Measurements from ENCODE around the gene PDE6H. TPM values are rescaled to one million over a fixed set of nuclear protein-coding genes. Genes with fewer than 3 reads are reported as not detected.

The PDE6H gene
- total RNA-seq, 1 experiment from 2014 or later, result not detected

GRCh38 chr12:14948672-14949071 lies 24.2 kb upstream of the PDE6H start:
- no peak for DNase-seq
- no peak for TF ChIP-seq EZH2 (IDR thresholded peaks at IDR 0.05; ENCODE audit: low read depth)
- TF ChIP-seq, protein P1, sequence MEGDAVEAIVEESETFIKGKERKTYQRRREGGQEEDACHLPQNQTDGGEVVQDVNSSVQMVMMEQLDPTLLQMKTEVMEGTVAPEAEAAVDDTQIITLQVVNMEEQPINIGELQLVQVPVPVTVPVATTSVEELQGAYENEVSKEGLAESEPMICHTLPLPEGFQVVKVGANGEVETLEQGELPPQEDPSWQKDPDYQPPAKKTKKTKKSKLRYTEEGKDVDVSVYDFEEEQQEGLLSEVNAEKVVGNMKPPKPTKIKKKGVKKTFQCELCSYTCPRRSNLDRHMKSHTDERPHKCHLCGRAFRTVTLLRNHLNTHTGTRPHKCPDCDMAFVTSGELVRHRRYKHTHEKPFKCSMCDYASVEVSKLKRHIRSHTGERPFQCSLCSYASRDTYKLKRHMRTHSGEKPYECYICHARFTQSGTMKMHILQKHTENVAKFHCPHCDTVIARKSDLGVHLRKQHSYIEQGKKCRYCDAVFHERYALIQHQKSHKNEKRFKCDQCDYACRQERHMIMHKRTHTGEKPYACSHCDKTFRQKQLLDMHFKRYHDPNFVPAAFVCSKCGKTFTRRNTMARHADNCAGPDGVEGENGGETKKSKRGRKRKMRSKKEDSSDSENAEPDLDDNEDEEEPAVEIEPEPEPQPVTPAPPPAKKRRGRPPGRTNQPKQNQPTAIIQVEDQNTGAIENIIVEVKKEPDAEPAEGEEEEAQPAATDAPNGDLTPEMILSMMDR (conservative IDR thresholded peaks at IDR 0.05), result no peak
- Histone ChIP-seq H3K27ac (no peak overlapping the region), H3K36me3 (ENCODE audit: low read depth) (peaks cover 53% of the 10 kb centered on the region), H3K4me1 (replicated peaks; ENCODE audit: insufficient read depth) (peaks cover 60% of the 10 kb centered on the region), H4K20me1 (ENCODE audit: insufficient read depth) (no peaks in the 10 kb centered on the region), H3K79me2 (ENCODE audit: low read depth) (peaks cover 32% of the 10 kb centered on the region), H3K9me3 (ENCODE audit: insufficient read depth, low read depth) (no peaks in the 10 kb centered on the region), H3K27me3 (ENCODE audit: insufficient read depth, low read depth) (no peaks in the 10 kb centered on the region), H3K4me3 (no peak overlapping the region), H3F3A (ENCODE audit: insufficient read depth, low read depth) (peaks cover 20% of the 10 kb centered on the region), H2AFZ (no peak overlapping the region), H3K4me2 (no peak overlapping the region), H3K9me2 (ENCODE audit: insufficient read depth) (no peaks in the 10 kb centered on the region)
- CTCF ChIA-PET, result no interaction called here
- no TSS peak for BruUV-seq (replicated peaks)
- POLR2A ChIA-PET (ENCODE audit: unreplicated experiment), result interaction anchor here (0.7 kb wide), 1 partner anchor 1811 kb away, joined by 3 read pairs; no protein-coding TSS in a partner anchor
- intact Hi-C loops (cut with micrococcal nuclease; ENCODE audit: unreplicated experiment), result no loop called here

DNA sequence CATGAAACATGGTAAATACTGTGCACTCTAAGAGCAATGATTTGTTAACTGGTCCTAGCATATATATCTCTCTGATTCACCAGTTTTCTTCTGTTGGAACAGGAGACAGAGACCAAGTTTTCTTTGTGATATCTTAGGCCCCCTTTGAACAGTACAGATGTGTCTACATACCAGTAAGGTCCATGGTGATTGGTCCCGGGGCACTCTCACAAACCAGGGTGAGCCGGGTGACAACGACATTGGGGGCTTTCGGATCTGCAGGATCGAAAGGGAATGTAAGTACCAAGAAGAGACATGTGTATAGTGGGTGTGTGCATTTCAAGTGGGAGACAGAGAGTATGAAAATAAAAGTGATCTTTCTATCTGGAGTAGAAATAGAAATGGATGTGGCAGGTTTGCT lies 23.2 kb upstream of the PDE6H start:
- peaks cover 53% of the 10 kb centered on the region for H3K36me3 ChIP-seq (ENCODE audit: low read depth)
- no peaks in the 10 kb centered on the region for H3K9me3 ChIP-seq (ENCODE audit: insufficient read depth, low read depth)
- intact Hi-C loops (cut with micrococcal nuclease; ENCODE audit: unreplicated experiment), result loop anchor here (2.0 kb wide), 1 partner anchor 45 kb away; no protein-coding TSS in a partner anchor
- no peak overlapping the region for H2AFZ ChIP-seq
- ChIA-PET POLR2A (ENCODE audit: unreplicated experiment) (no interaction called here), CTCF (no interaction called here)
- TF ChIP-seq, protein P1 (conservative IDR thresholded peaks at IDR 0.05), result no peak
- TF ChIP-seq EZH2 (IDR thresholded peaks at IDR 0.05; ENCODE audit: low read depth), result no peak
- peaks cover 29% of the 10 kb centered on the region for H3F3A ChIP-seq (ENCODE audit: insufficient read depth, low read depth)
- no peak for DNase-seq
- H3K9me2 ChIP-seq (ENCODE audit: insufficient read depth), result no peaks in the 10 kb centered on the region
- H3K79me2 ChIP-seq (ENCODE audit: low read depth), result peaks cover 37% of the 10 kb centered on the region
- no TSS peak for BruUV-seq (replicated peaks)
- no peak overlapping the region for H3K4me2 ChIP-seq
- no peaks in the 10 kb centered on the region for H3K27me3 ChIP-seq (ENCODE audit: insufficient read depth, low read depth)
- no peak overlapping the region for H3K4me3 ChIP-seq
- no peak overlapping the region for H3K27ac ChIP-seq
- H4K20me1 ChIP-seq (ENCODE audit: insufficient read depth), result no peaks in the 10 kb centered on the region
- H3K4me1 ChIP-seq (replicated peaks; ENCODE audit: insufficient read depth), result peaks cover 70% of the 10 kb centered on the region

- Histone ChIP-seq H3K4me3 (no peak overlapping the region), H3F3A (ENCODE audit: insufficient read depth, low read depth) (peaks cover 30% of the 10 kb centered on the region), H3K4me2 (peak overlapping the region; percentile 64), H3K9me2 (ENCODE audit: insufficient read depth) (no peaks in the 10 kb centered on the region), H3K4me1 (replicated peaks; ENCODE audit: insufficient read depth) (peaks cover 76% of the 10 kb centered on the region), H3K79me2 (ENCODE audit: low read depth) (peaks cover 37% of the 10 kb centered on the region), H3K27ac (peak overlapping the region; percentile 83), H4K20me1 (ENCODE audit: insufficient read depth) (no peaks in the 10 kb centered on the region), H2AFZ (no peak overlapping the region), H3K36me3 (ENCODE audit: low read depth) (peaks cover 50% of the 10 kb centered on the region), H3K9me3 (ENCODE audit: insufficient read depth, low read depth) (no peaks in the 10 kb centered on the region), H3K27me3 (ENCODE audit: insufficient read depth, low read depth) (no peaks in the 10 kb centered on the region)
- CTCF ChIA-PET, result interaction anchor here (0.5 to 1.5 kb wide), 3 partner anchors 45 to 1754 kb away, joined by 3 read pairs; partner anchors contain the start of gene EMP1
- POLR2A ChIA-PET (ENCODE audit: unreplicated experiment), result interaction anchor here (0.5 to 0.6 kb wide), 3 partner anchors 23 to 280 kb away, joined by 4 to 15 read pairs (median 4); no protein-coding TSS in a partner anchor
- no peak for DNase-seq
- intact Hi-C loops (cut with micrococcal nuclease; ENCODE audit: unreplicated experiment), result loop anchor here (2.0 kb wide), 1 partner anchor 44 kb away; no protein-coding TSS in a partner anchor
- TF ChIP-seq EZH2 (IDR thresholded peaks at IDR 0.05; ENCODE audit: low read depth), result no peak
- TF ChIP-seq, protein P1 (conservative IDR thresholded peaks at IDR 0.05), result no peak
- TSS peak; percentile 54 for BruUV-seq (replicated peaks)
These were observed 22.4 kb upstream of the PDE6H start for GRCh38 chr12:14950421-14950820.
